Stimulated activated naive CD4-positive, alpha-beta T cell (primary cell): Measurements from ENCODE around the gene ACHE.
"Not testable (repeated sequence)": the region's sequence is repeated elsewhere in the genome, so short reads cannot be mapped to it uniquely, and the experiment has no call there.

ENCODE experiments used
- DNase-seq, 6 experiments: peaks; one replicate each; lab custom pipeline; 2025; lab: John Stamatoyannopoulos, UW

ACHE gene

DNA sequence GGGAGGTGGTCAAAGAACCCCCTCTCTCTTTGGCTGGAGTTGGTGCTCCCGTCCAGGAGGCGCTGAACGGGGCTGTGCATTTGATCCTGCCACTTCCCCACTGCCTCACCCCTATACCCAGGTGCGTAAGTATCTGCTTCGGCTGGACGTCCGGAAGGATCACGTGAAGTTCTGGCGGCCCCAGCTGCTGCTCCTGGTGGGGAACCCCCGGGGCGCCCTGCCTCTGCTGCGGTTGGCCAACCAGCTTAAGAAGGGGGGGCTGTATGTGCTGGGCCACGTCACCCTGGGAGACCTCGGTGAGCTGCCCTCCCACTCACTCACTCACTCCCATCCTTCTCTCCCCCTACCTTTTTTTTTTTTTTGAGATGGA, 34.1 kb downstream of the ACHE start:
- no peak for DNase-seq

DNA sequence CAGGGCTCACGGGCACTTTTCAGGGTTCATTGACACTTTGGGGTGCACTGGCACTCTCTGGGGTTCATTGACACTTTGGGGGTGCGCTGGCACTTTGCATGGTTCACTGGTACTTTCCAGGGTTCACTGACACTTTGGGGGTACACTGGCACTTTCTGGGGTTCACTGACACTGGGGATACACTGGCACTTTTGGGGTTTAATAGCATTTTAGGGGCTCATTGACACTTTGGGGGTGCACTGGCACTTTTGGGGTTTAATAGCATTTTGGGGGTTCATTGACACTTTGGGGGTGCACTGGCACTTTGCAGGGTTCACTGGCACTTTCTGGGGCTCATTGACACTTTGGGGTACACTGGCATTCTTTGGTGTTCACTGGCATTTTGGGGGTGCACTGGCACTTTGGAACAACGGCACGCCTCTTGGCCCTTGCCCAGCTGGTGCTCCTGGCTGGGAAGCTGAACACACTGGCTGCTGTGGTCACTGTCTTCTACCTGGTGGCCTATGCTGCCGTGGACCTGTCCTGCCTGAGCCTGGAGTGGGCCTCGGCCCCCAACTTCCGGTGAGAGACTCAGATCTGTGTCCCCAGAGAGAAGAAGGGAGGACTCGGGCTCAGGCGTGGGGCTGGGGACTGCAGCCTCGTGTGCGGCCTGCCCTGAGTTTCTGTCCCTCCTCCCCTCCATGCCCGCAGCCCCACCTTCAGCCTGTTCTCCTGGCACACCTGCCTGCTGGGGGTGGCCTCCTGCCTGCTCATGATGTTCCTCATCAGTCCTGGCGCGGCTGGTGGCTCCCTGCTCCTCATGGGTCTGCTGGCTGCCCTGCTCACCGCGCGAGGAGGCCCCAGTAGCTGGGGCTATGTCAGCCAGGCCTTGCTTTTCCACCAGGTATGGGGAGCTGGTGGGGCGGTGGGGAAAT, 34.7 kb downstream of the ACHE start:
- DNase-seq = no peak

DNA sequence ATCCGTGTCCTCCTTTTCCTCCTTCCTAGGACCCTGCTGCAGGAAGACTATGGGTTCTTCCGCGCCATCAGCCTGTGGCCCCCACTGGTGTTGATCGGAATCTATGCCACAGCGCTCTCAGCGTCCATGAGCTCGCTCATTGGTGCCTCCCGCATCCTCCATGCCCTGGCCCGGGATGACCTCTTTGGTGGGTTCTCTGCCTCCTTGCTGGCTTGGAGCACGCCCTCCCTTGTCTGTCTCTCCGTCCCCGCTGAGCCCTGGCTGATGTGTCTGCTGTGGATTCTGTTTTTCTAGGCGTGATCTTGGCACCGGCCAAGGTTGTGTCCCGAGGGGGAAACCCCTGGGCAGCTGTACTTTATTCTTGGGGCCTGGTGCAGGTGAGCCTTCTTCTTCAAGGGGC, 35.8 kb downstream of the ACHE start:
- no peak for DNase-seq

DNA sequence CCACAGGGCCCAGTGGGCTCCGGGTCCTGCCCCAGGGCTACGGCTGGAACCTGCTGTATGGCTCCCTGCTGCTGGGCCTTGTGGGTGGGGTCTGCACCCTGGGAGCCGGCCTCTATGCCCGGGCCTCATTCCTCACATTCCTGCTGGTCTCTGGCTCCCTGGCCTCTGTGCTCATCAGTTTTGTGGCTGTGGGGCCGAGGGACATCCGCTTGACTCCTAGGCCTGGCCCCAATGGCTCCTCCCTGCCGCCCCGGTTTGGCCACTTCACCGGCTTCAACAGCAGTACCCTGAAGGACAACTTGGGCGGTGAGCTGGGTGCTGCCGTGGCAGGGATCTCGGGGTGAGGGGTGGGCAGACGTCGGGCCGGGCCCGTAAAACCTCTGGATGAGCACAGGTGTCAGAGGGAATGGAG, 38.8 kb downstream of the ACHE start:
- DNase-seq = no peak

DNA sequence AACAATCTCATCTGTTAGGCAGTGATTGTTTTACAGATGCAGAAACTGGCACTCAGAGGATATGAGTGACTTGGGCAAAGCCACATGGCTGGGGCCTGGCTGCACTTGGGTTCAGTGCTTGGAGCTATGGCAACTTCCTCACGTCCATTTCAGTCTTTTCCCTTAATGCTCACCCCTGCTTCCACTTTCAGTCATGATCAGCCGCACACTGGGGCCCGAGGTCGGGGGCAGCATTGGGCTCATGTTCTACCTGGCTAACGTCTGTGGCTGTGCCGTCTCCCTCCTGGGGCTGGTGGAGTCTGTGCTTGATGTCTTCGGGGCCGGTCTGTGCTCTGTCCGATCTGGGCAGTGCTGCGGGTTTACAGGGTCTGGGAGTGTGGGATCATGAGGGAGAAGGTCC, 40.2 kb downstream of the ACHE start:
- DNase-seq = no peak

DNA sequence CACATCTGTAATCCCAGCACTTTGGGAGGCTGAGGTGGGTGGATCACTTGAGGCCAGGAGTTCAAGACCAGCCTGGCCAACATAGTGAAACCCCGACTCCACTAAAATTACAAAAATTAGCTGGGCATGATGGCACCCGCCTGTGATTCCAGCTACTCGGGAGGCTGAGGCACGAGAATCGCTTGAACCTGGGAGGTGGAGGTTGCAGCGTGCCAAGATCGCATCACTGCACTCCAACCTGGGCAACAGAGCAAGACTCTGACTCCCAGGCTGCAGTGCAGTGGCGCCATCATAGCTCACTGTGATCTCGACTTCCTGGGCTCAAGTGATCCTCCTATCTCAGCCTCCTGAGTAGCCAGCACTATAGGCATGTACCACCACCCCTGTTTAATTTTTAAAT, 40.8 kb downstream of the ACHE start:
- DNase-seq = not testable (repeated sequence)

DNA sequence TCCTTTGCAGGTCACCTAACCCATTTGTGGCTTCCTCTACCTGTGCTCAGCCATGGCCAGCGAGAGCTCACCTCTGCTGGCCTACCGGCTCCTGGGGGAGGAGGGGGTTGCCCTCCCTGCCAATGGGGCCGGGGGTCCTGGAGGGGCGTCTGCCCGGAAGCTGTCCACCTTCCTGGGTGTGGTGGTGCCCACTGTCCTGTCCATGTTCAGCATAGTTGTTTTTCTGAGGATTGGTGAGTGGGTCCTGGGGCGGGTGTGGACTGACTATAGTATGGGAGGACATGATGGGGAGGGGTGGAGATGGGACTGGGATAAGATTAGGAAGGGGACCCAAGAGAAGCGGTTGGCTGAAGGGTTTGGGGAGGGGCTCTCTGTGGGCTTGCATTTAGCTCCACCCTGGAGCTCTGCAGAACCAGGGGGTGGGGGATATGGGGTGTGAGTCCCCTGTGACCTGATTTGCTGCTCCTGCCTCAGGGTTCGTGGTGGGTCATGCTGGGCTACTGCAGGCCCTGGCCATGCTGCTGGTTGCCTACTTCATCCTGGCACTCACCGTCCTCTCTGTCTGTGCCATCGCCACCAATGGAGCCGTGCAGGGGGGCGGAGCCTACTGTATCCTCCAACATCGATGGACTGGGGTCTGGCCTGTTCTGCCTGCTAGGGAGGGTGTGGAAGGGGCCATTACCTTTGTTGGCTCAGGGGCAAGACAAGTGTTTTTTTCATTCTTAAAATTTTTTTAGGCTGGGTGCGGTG, 41.4 kb downstream of the ACHE start:
- no peak for DNase-seq

DNA sequence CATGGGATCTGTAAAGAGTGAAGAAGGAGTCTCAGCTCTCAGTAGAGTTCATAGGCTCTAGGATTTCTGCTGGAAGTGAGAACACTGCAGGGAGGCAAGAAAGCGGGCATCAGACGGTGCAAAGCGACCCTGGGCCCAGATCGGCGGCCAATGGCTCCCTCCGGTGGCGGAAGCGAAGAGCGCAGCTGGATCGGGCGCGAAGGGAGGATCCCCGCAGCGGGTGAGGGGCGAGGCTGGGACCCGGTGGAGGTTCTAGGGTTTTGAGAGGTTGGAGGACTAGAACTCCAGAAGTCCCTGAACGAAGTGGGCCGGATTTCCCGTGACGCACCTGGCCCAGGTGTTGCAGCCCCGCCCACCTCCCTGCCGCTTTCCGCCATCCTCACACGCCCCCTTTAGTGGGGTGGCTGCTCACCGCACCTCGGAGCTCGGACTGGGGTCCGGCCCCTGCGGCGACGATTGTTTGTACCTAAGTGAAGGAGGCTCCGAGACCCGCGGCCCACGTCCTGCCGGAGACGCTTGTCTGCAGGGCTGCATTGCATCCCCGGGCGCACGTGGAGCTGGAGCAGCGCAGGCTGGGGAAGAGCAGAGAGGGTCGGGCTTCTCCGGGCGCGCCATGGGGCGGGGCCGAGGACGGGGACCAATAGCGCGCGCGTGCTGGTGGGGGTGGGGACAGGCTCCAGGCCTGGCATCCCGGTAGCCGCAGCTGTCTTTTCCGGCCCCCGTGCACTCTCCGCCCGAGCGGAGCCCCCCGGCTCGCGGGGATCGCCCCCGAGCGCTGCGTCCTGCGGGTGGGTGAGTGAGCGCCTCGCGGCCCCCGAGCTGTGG, 43.4 kb downstream of the ACHE start, which contains the start of gene SLC12A9:
SLC12A9 (plus strand) TSS at position 666 of the 825 bp plus-strand sequence. CDS start 1,485 bp downstream, outside the sequence.
- peak; percentile 80 to 93 (median 86) for DNase-seq

DNA sequence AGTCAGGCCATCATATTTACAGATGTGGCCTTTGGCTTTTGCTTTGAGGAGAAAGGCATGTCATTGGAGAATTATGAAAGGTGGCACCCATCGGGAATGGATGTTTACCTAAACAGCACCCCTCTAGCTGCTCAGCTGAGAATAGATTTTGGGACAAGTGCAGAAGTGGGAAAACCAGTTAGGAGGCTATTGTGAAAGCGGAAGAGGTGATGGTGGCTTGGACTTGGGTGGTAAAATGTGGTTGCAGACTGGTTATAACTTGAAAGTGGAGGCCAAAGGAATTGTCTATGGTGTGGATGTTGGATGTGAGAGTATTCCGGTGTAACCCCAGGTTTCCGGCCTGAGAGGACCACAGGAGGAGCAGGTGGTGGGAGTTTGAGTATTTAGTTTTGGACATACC, 48.3 kb downstream of the ACHE start:
- no peak for DNase-seq

DNA sequence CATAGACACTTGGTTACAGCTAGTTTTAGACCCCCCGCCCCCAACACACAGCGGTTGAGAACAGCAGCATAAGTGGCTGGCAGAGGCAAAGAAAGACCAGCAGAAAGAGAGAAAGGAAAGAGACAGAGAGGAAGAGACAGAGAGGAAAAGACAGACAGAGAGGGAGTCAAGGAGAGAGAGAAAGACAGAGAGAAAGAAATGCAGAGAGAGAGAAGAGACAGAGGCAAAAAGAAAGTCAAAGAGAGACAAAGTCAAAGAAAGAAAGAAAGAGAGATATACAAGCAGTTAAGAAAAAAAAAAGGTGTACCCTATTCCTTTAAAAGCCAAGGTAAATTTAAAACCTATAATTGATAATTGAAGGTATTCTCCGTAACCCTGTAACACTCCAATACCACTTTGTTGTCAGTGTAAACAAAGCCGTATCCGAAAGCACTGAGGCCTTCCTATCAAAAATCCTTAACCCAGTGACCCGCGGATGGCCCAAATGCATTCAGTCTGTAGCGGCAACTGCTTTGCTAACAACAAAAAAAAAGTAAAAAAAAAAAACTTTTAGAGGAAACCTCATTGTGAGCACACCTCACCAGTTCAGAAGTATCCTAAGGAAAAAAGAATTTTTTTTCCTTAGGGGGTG, 55.1 kb downstream of the ACHE start:
- no peak for DNase-seq
